ENCODE measurements around the gene APOA5. TPM values are rescaled to one million over a fixed set of nuclear protein-coding genes. Genes with fewer than 3 reads are reported as not detected.

APOA5 gene
- total and polyA plus RNA-seq, 2 of the 8 experiments (the other 6 are each of a cell fraction or from before 2014, with no cell fraction given), result 0.08 to 0.15 TPM

GRCh38 chr11:116798368-116798767 is 6.7 kb upstream of the APOA5 start:
- CTCF ChIA-PET (ENCODE audit: partially characterized antibody), result interaction anchor here (1.1 to 4.5 kb wide), 2 partner anchors 8 to 28 kb away, joined by 4 to 31 read pairs; partner anchors contain the start of gene APOA5
- no peak for FAIRE-seq
- Histone ChIP-seq H3K36me3 (ENCODE audit: control insufficient read depth in 2 of 4, insufficient read depth in 4 of 4, low read length in 3 of 4) (no peaks in the 10 kb centered on the region), H4K5ac (ENCODE audit: insufficient read length, low read depth, low read length) (no peak overlapping the region), H2BK20ac (ENCODE audit: low read length) (no peak overlapping the region), H2BK5ac (ENCODE audit: low read depth, low read length) (no peak overlapping the region), H3K79me2 (ENCODE audit: control insufficient read depth in 1 of 2, insufficient read depth in 2 of 2, low read length in 2 of 2) (no peaks in the 10 kb centered on the region), H3K4me3 (ENCODE audit: extremely low read depth in 1 of 4, insufficient read depth in 2 of 4, low read depth in 3 of 4, low read length in 4 of 4) (no peak overlapping the region), H3K56ac (replicated peaks; ENCODE audit: insufficient read length, low read depth, low read length) (no peak overlapping the region), H2AFZ (ENCODE audit: low read length) (no peak overlapping the region), H3K14ac (ENCODE audit: insufficient read length) (no peak overlapping the region), H2AK5ac (ENCODE audit: low read depth, low read length) (no peak overlapping the region), H3K9ac (replicated peaks in 1 of 4; ENCODE audit: extremely low read depth in 1 of 4, low read depth in 3 of 4, low read length in 3 of 4) (no peak overlapping the region), H4K8ac (ENCODE audit: extremely low read depth, insufficient read depth, low read length) (no peak overlapping the region), H2BK12ac (ENCODE audit: low read depth, low read length) (no peak overlapping the region), H3K18ac (ENCODE audit: extremely low read depth, low read length) (no peak overlapping the region), H2BK15ac (ENCODE audit: low read length) (no peak overlapping the region), H3K4ac (replicated peaks; ENCODE audit: insufficient read length, low read depth, low read length) (no peak overlapping the region), H3K9me3 (ENCODE audit: insufficient read depth in 2 of 2, low read depth in 1 of 2, low read length in 1 of 2) (no peaks in the 10 kb centered on the region), H4K91ac (replicated peaks; ENCODE audit: insufficient read length, low read length) (no peak overlapping the region), H3K79me1 (ENCODE audit: low read depth, low read length) (no peaks in the 10 kb centered on the region), H3K23me2 (ENCODE audit: low read depth, low read length) (no peaks in the 10 kb centered on the region), H3K4me1 (replicated peaks in 1 of 4; ENCODE audit: control insufficient read depth in 3 of 4, insufficient read depth in 4 of 4, low read length in 3 of 4) (0 out of 7 replicates have a peak, but pooled peaks cover 0 to 3% (median 0%) of the 10 kb centered on the region in 4 experiments), H3K23ac (ENCODE audit: insufficient read length) (no peak overlapping the region), H3K27ac (ENCODE audit: low read depth, low read length) (no peak overlapping the region), H4K20me1 (replicated peaks in 1 of 2; ENCODE audit: control insufficient read depth in 1 of 2, insufficient read depth in 2 of 2, low read length in 2 of 2) (no peaks in the 10 kb centered on the region), H3K4me2 (ENCODE audit: insufficient read depth in 1 of 2, low read depth in 2 of 2, low read length in 2 of 2) (no peak overlapping the region), H2BK120ac (replicated peaks; ENCODE audit: low read depth, low read length) (no peak overlapping the region), H3K27me3 (replicated peaks in 1 of 4; ENCODE audit: control insufficient read depth in 3 of 4, extremely low read depth in 1 of 4, insufficient read depth in 3 of 4, low read length in 3 of 4) (no peaks in the 10 kb centered on the region)
- TF ChIP-seq POLR2AphosphoS5 (IDR thresholded peaks at IDR 0.05; ENCODE audit: low read depth, low read length) (no peak), RXRA (IDR thresholded peaks at IDR 0.05; ENCODE audit: insufficient read depth, low read depth, low read length) (no peak), GTF2F1 (IDR thresholded peaks at IDR 0.05; ENCODE audit: borderline replicate concordance, low read depth, low read length) (no peak), PHF8 (conservative IDR thresholded peaks at IDR 0.05; ENCODE audit: low read depth, low read length) (no peak), TCF12 (IDR thresholded peaks at IDR 0.05; ENCODE audit: low read depth, low read length) (no peak), EZH2 (IDR thresholded peaks at IDR 0.05; ENCODE audit: low read depth, low read length, severe bottlenecking) (no peak), FOSL1 (IDR thresholded peaks at IDR 0.05; ENCODE audit: insufficient read depth, low read depth, low read length) (no peak), RNF2 (IDR thresholded peaks at IDR 0.05; ENCODE audit: borderline replicate concordance, low read depth, low read length, missing control alignments, poor library complexity, severe bottlenecking) (no peak)
- 86% methylated on average over 4 of the region's 5 CpGs; no CpG with 5 or more reads in 1 of the 2 experiments for WGBS, 2 experiments (ENCODE audit: extremely low coverage in 1 of 2, insufficient coverage in 1 of 2, insufficient read length in 1 of 2, insufficient replicate concordance in 2 of 2, low coverage in 1 of 2, low lambda C conversion rate in 2 of 2, missing lambda C conversion rate in 1 of 2)
- POLR2A ChIA-PET (ENCODE audit: partially characterized antibody), result no interaction called here
- DNase-seq (ENCODE audit: low read depth in 1 of 2, low spot score in 2 of 2), result no peak

Data from H1 (cell line).